NCI-H1436 (cell line): ENCODE results near the gene H6PD.

Experiments used
- DNase-seq: peaks from one replicate; lab custom pipeline; 2025; lab: John Stamatoyannopoulos, UW

H6PD gene

DNA sequence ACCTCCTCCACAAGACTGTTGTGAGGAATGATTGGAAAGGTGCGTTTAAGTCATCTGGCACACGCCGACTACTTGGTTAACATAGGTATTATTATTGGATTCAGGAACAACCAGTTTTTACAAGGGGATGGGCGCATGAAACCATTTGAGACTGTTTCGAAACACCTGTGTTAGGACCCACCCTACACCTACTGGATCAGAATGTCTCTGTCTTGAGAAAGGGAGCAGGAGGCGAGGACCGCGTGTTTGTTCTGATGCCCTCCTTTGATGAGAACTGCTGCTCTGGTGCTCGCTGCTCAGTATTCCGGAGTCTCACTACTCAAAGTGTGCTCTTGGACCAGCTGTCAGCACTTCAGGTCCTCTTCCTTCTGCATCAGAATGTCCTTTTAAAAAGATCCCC lies 7.3 kb downstream of the H6PD start:
- DNase-seq = no peak

DNA sequence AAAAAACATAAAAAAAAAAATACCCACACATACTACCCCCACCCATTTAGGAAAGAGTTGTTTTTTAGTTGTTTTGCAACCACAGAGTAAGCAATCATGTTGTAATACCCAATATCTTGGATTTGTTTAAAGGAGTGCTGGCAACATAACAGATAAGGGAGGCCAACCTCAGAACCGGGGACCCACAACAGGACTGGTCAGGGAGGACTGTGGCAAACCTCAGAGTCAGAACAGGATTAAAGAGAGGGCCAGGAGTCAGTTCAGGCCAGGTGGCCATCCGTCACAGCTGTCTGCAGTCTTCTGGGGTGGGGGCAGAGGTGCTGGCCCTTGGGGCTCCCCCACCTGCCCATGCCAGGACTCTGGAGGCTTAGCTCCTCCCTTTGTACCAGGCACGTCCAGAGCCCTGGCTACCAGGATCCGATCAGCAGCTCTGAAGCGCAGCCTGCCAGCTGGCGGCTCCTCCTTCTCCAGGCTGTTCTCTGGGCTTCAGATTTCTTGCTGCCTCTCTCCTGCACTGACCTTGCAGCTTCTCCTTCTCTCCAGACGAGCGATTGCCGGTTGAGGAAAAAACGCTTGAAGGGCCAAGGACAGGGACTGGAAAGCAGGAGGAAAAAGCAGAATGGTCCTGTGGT lies 7.9 kb downstream of the H6PD start:
- no peak for DNase-seq

DNA sequence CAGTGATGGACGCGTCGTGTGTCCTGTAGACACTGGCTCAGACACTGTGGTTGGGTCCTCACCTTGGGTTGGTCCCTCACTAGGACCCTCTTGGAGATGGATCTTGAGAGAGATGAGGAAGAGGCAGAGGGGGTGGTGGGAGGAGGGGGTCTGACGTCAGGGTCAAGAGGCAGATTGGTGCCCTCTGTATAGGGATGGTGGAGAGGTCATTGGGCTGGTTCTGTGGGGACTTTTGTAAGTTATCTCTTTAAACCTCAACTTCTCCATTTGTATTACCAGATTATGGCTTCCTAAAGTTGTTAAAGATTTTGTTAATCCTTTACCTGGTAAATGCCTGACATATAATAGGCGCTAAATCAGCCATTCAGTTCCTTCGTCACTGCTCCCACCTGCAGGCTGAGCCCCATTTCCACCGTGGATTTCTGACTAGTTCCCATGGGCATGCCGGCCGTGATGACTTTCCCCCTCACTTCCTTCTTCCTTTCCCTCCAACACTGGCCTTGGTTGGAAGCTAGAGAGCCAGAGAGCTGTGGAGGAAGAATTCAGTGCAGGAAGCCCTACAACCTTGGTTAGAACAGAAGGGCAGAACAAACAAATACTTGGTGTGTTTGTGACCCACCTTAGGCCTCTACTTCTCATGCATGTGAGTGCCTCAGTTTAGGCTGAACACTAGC lies 8.6 kb downstream of the H6PD start:
- no peak for DNase-seq

DNA sequence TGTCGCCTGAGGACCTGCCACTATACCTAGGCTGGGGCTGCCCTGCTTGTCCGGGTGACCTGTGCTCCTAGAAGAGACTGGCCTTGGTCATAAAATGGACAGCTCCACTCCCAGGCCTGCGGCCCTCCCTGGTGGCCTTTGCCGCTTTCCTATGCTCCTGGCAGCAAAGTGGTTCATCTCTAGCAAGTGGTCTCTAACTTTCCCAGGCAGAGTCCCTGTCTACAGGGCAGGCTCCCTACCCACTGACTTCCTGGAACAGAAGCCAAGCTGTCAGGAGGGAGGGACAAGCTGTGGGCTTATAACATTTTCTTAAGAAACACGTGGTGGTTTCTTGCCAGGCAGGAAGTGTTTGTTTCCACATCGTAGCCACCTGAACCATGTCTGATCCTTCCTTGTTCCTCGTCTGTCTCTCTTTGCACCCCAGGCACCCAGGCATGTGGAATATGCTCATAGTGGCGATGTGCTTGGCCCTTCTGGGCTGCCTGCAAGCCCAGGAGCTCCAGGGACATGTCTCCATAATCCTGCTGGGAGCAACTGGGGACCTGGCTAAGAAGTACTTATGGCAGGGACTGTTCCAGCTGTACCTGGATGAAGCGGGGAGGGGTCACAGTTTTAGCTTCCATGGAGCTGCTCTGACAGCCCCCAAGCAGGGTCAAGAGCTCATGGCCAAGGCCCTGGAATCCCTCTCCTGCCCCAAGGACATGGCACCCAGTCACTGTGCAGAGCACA lies 10.1 kb downstream of the H6PD start:
- no peak for DNase-seq

DNA sequence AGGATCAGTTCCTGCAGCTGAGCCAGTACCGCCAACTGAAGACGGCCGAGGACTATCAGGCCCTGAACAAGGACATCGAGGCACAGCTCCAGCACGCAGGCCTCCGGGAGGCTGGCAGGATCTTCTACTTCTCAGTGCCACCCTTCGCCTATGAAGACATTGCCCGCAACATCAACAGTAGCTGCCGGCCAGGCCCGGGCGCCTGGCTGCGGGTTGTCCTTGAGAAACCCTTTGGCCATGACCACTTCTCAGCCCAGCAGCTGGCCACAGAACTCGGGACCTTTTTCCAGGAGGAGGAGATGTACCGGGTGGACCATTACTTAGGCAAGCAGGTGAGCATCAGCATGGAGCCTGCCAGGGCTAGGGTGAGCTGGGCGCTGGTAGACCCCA lies 10.7 kb downstream of the H6PD start:
- DNase-seq = no peak

DNA sequence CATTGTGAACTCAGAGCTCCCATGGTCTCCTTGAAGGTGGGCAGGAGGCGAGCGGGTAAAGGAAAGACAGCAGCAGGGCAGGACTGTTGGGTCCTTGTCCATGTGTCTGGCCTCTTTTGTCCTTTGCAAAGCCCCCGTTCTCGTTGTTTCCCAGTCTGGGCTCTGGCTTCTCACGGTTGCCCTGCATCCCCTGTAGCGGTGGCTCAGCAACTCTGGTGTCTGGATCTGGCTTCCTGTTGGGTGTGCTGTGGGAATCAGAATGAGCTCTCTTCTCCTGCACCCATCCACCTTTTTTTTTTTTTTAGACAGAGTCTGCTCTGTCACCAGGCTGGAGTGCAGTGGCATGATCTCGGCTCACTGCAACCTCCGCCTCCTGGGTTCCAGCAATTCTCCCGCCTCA lies 11.1 kb downstream of the H6PD start:
- DNase-seq = no peak

DNA sequence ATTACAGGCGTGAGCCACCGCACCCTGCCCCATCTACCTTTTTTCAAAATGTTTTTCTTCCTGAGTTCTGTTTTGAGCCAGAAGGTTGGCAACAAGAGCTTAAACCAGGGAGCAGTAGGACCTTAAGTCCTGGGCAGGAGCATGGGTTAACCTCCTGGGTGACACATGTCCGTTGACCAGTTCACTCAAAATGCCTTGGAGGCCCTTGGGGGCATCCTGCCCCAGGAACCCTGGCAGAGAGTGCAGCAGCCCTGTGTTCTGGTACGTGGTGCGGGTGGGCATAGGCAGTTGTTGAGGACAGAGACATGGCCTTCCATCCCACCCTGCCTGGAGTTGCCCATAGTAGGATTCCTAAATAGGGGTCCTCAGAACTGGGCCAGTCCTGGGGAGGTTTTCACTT lies 11.6 kb downstream of the H6PD start:
- DNase-seq = no peak

DNA sequence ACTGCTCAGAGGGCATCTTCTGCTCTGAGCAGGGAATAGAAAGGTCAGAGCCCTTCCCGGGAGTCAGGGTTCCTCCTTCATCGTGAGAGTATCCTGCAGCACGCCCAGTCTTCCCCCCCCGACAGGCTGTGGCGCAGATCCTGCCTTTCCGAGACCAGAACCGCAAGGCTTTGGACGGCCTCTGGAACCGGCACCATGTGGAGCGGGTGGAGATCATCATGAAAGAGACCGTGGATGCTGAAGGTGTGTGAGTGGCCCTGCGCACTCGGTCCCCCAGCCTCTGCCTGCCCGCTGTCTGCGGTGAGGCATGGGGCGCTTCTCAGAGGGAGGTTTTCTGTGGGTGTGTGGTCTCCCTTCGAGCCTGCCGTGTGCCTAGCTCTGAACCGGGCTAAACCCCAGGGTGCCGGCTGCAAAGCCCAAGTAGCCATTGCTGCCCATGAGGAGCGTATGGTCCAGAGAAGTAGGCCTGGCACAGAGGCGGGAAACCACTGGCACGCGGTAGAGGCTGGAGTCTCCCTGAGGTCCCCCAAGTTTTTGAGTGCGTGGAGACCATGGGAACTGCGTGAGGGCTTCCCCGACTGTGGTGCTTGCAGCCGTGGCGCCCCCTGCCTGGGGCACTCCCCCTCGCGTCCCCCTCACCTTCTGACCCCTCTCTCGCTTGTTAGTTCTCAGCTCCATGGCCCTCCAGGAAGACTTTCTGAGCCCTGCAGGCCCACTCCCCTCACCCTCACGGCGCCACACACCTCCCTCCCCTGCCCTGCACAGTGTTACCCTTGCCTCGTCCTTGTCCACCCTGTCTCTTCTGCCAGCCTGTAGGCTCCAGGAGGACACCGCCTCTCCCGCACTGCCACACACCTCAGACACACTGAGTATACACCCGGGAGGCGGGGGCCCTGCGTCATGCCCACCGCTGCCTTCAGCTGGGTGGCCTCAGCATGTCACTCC lies 12.5 kb downstream of the H6PD start:
- DNase-seq = no peak

DNA sequence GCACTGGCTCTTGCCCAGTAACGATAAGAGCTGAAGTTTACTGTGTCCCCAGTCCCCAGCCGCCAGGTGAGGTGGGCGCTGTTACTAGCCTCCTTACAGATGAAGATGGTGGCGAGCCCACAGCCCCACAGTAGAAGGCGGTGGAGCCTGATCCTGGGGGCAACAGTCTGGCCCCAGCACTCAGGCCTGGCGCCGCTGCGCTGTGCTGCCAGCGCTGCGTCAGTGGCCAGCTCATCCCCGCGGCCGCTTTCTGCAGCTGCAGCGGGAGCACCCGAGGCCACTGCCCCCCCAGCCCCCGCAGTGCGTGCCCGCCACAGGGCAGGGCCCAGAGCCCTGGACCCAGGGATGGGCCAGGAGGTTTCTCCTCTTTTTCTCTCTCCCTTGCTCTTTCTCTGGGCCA lies 13.3 kb downstream of the H6PD start:
- no peak for DNase-seq

DNA sequence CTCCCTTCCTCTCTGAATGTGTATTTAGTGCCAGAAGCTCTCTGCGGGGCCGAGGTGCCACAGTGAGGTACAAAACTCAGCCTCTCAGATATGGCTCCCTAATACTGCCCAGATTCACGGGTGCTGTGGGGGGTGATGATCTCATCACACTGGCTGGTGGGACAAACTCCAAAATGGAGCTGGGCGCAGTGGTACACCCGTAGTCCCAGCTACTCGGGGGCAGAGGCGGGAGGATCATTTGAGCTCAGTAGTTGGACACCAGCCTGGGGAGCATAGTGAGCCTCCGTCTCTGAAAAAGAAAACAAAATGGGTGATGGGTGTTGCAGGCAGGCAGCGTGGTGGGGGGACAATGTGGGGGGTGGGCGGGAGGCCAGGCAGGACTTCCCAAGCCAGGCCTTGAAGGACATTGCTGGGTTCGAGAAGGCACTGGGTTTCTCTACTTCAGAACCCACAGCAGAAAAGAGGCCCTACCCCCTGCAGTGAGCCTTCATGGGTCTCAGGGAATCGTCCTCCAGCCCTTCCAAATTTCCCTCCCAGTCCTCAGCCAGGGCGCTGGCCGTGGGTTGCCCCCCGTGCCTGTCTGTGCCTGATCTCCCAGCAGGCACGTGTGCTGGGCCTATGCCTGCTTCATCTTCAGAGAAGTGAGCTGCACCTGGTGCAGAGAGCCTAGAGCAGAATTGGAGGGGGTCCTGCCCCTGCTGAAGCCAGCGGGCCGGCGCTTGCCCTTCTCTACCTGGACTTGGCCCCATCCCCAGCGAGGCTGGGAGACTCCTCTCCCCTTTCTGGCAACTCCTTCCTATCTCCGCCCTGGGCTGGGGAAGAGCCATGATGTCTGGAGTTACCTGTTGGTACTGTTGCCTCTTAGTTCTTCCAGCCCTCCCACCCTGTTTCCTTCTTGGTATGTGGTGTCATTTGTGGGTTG lies 14.0 kb downstream of the H6PD start:
- no peak for DNase-seq

DNA sequence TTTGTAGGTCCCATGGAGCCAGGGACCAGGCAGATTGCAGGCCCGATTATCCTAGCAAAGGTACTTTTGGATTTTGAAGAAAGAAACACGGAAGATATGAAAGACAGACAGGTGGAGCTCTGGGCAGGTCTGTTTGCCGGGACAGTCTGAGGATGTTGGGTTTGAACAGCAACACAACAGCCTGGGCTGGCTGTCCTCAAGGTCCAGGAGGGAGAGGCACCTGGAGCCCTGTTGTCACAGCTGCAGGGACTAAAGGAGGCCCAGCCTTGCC lies 14.6 kb downstream of the H6PD start:
- no peak for DNase-seq

DNA sequence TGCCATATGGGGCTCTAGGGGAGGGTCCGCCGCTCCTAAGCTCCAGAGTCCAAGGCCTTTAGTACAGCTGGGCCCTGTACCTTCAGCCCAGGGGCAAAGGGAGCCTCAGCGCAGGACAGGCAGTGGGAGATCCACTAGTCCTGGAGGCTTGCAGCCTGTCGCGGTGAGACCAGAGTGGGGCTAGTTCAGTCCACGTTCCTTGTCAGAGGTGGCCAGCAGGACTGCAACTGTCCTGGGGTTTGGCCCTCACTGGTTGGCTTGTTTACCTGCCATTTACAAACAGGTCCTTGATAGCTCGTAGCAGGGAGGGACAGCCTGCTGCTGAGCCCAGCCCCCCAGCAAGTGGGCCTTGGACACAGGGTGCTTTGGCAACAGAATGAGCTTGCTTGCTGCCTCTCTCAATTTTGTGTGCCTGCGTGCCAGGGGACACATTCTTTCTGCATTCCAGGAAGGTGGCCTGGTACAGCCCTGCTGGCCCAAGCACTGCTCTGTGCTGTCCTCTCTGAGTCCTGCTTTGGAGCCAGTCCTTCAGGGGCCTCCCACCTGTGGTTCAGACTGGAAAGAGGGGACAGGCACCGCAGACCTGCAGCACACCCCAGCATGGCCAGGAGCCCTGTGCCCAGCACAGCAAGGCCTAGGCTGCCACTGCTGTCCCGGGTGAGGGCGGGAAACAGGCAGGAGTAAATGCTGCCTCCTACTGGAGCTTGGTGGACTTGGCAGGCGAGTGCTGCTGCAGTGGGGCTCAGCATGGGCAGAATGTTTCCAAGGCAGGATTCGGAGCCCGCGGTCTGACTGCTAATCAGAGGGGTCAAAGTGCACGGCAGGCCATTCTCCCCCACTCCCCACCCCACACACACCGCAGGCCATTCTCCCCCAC lies 15.2 kb downstream of the H6PD start:
- DNase-seq = no peak

DNA sequence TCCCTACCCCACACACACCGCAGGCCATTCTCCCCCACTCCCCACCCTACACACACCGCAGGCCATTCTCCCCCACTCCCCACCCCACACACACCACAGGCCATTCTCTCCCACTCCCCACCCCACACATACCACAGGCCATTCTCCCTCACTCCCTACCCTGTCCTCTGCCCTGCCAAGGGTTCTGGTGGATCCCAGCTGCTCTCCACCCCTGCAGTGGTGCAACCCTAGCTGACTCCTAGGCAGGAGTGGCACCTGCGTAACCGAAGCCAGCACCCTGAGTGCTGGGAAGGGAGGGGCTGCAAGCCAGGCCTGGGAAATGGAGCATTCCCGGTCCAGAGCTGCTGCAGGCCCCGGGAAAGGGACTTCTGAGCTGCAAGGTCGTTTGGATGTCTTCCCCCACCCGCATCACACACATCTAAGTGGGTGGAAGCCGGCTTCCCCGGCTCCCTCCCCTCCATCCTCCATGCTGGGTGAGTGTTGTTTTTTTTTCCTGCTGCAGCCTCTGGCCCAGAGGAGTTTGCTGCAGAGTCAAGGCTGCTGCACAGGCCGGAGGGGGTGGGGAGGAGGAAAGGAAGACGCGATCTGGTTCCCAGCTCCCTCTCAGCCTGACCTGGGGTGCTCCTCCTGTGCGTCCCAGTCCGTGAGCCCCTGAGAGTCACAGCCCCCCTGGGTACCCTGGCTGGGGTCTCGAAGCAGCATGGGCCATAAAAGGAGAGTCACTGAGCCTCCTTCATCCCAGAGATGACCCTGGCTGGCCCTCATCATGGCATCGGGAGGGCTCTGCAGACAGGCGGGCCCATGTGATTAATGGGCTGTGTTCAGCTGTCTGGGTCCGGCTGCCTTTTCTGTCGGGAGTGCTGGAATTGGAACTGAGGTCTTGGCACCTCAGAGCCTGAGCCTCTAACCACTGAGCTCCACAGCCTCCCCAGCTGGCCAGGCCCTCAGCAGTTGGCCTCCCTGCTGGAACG lies 16.1 kb downstream of the H6PD start:
- no peak for DNase-seq

DNA sequence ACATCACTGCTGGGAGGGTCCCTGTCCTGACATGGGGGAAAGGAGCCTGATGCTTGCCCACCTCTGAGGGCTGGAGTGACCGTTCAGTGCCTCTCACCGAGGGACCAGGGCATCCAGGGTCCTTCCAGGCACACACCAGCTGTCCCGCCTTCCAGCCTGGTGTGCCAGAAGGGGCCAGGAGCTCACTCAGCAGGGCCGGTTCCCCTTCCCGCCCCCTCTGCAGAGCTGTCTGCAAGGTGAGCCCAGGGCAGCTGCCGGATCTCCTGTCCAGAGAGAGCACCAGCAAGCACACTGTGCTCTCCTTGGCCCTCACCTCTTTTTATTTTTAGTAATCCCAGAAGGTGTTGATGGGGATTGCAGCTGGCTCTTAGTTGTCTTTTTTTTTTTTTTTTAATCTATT lies 16.9 kb downstream of the H6PD start:
- DNase-seq = no peak

DNA sequence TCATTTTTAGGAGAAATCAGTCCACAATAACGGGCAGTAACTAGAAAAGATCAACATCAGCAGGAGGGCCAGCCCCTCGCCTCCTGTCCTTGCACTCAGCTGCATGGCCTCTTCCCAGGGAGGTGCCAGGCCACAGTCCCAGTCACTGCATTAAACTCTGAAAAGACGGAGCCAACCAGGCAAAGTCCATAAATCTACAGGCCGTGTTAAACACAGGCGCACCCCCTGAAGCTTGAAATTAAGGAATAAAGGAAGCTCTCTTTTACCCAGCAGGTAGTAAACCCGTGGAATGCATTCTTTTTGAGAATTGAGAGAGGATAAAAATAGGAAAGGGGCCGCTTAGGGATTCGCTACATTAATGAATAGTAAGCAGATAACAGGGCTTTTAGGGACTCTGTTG lies 18.4 kb downstream of the H6PD start:
- DNase-seq = no peak

DNA sequence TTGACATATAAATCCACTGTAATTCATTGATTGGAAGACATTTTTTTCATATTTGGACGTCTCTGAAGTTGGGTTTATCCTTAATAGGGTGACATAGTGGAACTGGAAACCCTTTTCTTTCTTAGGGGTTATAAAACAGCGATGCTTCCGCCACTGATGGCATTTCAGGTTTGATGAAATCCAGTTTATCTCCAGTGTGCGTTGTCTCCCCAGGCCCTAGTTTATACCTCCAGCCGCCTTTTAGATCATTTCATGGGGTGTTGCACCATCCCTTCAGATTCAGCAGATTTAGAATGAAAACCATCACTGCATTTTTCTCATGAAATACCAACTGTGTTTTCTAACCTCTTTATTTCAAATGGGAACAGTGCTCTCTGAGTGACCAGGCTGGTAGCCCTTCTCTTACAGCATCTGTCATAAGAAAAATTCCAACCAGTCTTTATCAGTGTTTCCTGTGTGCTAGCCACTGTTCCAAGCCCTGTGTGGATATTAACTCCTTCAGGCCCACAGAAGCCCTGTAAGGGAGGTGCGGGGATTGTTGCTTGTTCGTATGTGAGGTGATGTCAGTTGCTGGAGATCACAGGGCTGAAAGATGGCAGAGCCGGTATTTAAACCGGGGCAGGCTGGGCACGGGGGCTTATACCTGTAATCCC lies 19.0 kb downstream of the H6PD start:
- DNase-seq = no peak

DNA sequence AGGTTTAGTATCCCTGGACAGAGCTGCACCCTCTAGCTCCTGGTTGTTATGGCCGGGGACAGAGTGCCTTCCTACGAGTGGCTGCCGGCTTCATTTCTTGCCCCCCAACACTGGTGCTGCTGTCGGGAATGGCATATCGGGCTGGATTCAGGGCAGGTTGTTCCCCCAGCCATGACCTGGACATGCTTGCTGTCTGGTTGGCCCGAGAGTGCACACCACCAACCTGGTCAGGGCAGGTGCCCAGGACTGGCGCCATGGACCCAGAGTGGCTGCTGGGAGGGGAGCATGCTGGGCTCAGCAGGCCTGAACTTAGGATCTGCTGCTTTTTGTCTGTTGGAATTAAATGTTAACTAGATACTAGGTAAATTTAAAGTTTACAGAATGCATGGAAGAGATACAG lies 21.8 kb downstream of the H6PD start:
- DNase-seq = no peak

DNA sequence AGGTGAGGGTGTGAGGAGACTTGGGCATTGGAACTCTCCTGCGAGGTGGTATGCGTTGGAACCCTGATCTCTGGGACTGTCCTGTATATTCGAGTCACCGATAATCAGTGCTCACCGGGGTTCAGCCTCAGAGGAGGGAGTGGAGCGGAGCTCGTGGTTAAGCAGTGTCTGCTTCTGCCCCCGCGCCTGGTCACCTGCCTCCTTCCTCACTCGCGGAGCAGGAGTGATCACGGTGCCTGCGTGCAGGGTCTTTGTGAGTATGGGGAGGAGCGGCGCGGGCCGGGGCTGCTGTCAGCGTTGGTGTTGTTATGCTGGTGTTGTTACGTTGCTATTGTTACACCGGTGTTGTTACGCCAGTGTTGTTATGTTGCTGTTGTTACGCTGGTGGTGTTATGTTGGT lies 23.3 kb downstream of the H6PD start:
- no peak for DNase-seq

DNA sequence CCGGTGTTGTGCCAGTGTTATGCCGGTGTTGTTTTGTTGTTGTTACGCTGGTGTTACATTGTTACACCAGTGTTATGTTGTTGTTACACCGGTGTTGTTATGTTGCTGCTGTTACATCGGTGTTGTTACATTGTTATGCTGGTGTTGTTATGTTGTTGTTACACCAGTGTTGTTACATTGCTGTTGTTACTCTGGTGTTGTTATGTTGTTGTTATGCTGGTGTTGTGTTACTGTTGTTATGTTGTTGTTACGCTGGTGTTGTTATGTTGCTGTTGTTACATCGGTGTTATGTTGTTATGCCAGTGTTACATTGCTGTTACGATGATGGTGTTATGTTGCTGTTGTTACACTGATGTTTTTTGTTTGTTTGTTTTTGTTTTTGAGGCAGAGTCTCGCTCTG lies 24.1 kb downstream of the H6PD start:
- DNase-seq = no peak
